Sigmoid colon (tissue), 4 donors: ENCODE data around the gene GRID2.
"Not testable (repeated sequence)": the region's sequence is repeated elsewhere in the genome, so short reads cannot be mapped to it uniquely, and the experiment has no call there.

Experiments
- CTCF ChIP-seq, 4 experiments: fragments of 450-650 bp in 3 of 4; fragments of 200-600 bp in 1 of 4; IDR thresholded peaks; one replicate each; pipeline ENCODE4 v1.5.1; 2016 to 2019; ENCODE audit warnings: antibody characterized with exemption in 4 of 4, mild to moderate bottlenecking in 3 of 4, moderate library complexity in 2 of 4
- POLR2AphosphoS5 ChIP-seq, 4 donors: sonication (generic); formaldehyde crosslinking; IDR thresholded peaks; one replicate each; pipeline ENCODE4 v1.6.1; 2017; ENCODE audit warnings: antibody characterized with exemption in 4 of 4

GRCh38 chr4:93300780-93301555 is 997.2 kb downstream of the GRID2 start:
- TF ChIP-seq CTCF, POLR2AphosphoS5 (IDR thresholded peaks at IDR 0.05): not testable (repeated sequence)
